CD4-positive, alpha-beta memory T cell (primary cell): ENCODE measurements around the gene CHMP2B. TPM values are rescaled to one million over a fixed set of nuclear protein-coding genes. Genes with fewer than 3 reads are reported as not detected.
A peak's percentile ranks its signal among the peaks of the same experiment; 100 is the strongest.

ENCODE experiments used
- CTCF ChIA-PET: fragments of 350-600 bp; sonication (Branson Sonifier 250); formaldehyde crosslinking; loops from one replicate; lab custom pipeline; 2021; ENCODE audit warnings: inconsistent platforms; ENCODE audit not compliant: partially characterized antibody; lab: Charles Lee
- POLR2A ChIA-PET: fragments of 350-600 bp; sonication (Branson Sonifier 250); formaldehyde crosslinking; loops from one replicate; lab custom pipeline; 2021; ENCODE audit not compliant: partially characterized antibody; lab: Charles Lee
- DNase-seq, 5 donors: peaks; one replicate each; pipeline versions ENCODE4 v3.0.0 to v3.0.0-alpha.2; 2020 to 2022; ENCODE audit warnings: mixed read lengths in 1 of 5
- H3K27ac ChIP-seq: one replicate; pipeline ENCODE4 v1.7.0; 2013; ENCODE audit warnings: low read depth, low read length
- H3K27me3 ChIP-seq: 2 replicates; pipeline ENCODE4 v1.7.0; 2013; ENCODE audit warnings: mild to moderate bottlenecking, low read length, moderate library complexity; ENCODE audit not compliant: insufficient read depth
- H3K36me3 ChIP-seq: 2 replicates; pipeline ENCODE4 v1.7.0; 2013; ENCODE audit warnings: mild to moderate bottlenecking, low read length, moderate library complexity; ENCODE audit not compliant: insufficient read depth
- H3K4me1 ChIP-seq: 2 replicates; pipeline ENCODE4 v1.7.0; 2013; ENCODE audit warnings: mild to moderate bottlenecking, low read length, moderate library complexity; ENCODE audit not compliant: insufficient read depth
- H3K4me3 ChIP-seq, 2 donors: one replicate each; pipeline ENCODE4 v1.7.0; 2013; ENCODE audit warnings: low read length in 2 of 2, mild to moderate bottlenecking in 1 of 2
- H3K9me3 ChIP-seq, 2 donors: one replicate each; pipeline ENCODE4 v1.7.0; 2013; ENCODE audit warnings: low read length in 2 of 2, control low read depth in 1 of 2; ENCODE audit not compliant: control insufficient read depth in 1 of 2
- H3K27ac Mint-ChIP-seq, 7 donors: one replicate each; pipeline ENCODE4 v1.8.0; 2020 to 2021; ENCODE audit warnings: mixed read lengths in 7 of 7, mild to moderate bottlenecking in 6 of 7, inconsistent platforms in 3 of 7, moderate library complexity in 3 of 7
- H3K27me3 Mint-ChIP-seq, 2 donors: one replicate each; pipeline ENCODE4 v1.8.0; 2020 to 2021; ENCODE audit warnings: mixed read lengths in 2 of 2
- H3K36me3 Mint-ChIP-seq, 2 donors: one replicate each; pipeline ENCODE4 v1.8.0; 2020 to 2021; ENCODE audit warnings: mixed read lengths in 2 of 2, inconsistent platforms in 1 of 2, mild to moderate bottlenecking in 1 of 2
- H3K4me1 Mint-ChIP-seq, 4 donors: one replicate each; pipeline ENCODE4 v1.8.0; 2020 to 2021; ENCODE audit warnings: mixed read lengths in 4 of 4, mild to moderate bottlenecking in 1 of 4
- H3K4me3 Mint-ChIP-seq, 8 donors: one replicate each; pipeline ENCODE4 v1.8.0; 2020 to 2021; ENCODE audit warnings: mixed read lengths in 8 of 8, mild to moderate bottlenecking in 7 of 8, moderate library complexity in 6 of 8, inconsistent platforms in 3 of 8
- H3K9me3 Mint-ChIP-seq, 8 donors: one replicate each; pipeline ENCODE4 v1.8.0; 2020 to 2021; ENCODE audit warnings: mixed read lengths in 8 of 8, mild to moderate bottlenecking in 5 of 8, inconsistent platforms in 3 of 8, moderate library complexity in 1 of 8
- intact Hi-C: fragments of 100-400 bp; cut with micrococcal nuclease; formaldehyde crosslinking; loops from one replicate; pipeline ENCODE4 v1.15.1; 2023
- polyA plus RNA-seq, 2 donors: library from polyadenylated mRNA; unstranded; fragments of 300-500 nt; fragmentation: Illumina TruSeq; gene quantifications; one replicate each; pipeline ENCODE4 v1.2.3, GENCODE V29; 2021
- total RNA-seq, 2 experiments: library from RNA; stranded (reverse); gene quantifications; one replicate each; pipeline ENCODE4 v1.2.3, GENCODE V29; 2021

The CHMP2B gene
- total and polyA plus RNA-seq, 4 experiments from 2014 or later = 25.9 to 51.1 (median 39.0) TPM

- Mint-ChIP-seq H3K4me3 (no peak overlapping the region), H3K9me3 (no peaks in the 10 kb centered on the region), H3K4me1 (peaks cover 8 to 24% (median 11%) of the 10 kb centered on the region in 4 donors), H3K27ac (no peak overlapping the region), H3K36me3 (no peaks in the 10 kb centered on the region), H3K27me3 (peaks cover 1 to 2% of the 10 kb centered on the region in 2 donors)
- no peak overlapping the region for H3K4me3 ChIP-seq
- no peaks in the 10 kb centered on the region for H3K27me3 ChIP-seq
- H3K4me1 ChIP-seq = peaks cover 8% of the 10 kb centered on the region
- ChIA-PET POLR2A (no interaction called here), CTCF (interaction anchor here (3.9 kb wide), 1 partner anchor 9 kb away, joined by 27 read pairs; no protein-coding TSS in a partner anchor)
- no peaks in the 10 kb centered on the region for H3K36me3 ChIP-seq
- no peak overlapping the region for H3K27ac ChIP-seq
- no peaks in the 10 kb centered on the region for H3K9me3 ChIP-seq
- intact Hi-C loops = no loop called here
- DNase-seq = no peak
These were observed 42.6 kb downstream of the CHMP2B start for GRCh38 chr3:87269723-87270122.

GRCh38 chr3:87270908-87271700, 44.0 kb downstream of the CHMP2B start:
- no peaks in the 10 kb centered on the region for H3K36me3 Mint-ChIP-seq
- peak overlapping the region in 3 of 8 donors; percentile 8 to 16 (median 10) for H3K4me3 Mint-ChIP-seq
- H3K27ac ChIP-seq = no peak overlapping the region
- peaks cover 8 to 24% (median 11%) of the 10 kb centered on the region in 4 donors for H3K4me1 Mint-ChIP-seq
- no peaks in the 10 kb centered on the region for H3K9me3 ChIP-seq
- no peaks in the 10 kb centered on the region for H3K36me3 ChIP-seq
- peaks cover 8% of the 10 kb centered on the region for H3K4me1 ChIP-seq
- peak overlapping the region in 1 of 7 donors; percentile 30 for H3K27ac Mint-ChIP-seq
- H3K27me3 ChIP-seq = no peaks in the 10 kb centered on the region
- intact Hi-C loops = no loop called here
- no peaks in the 10 kb centered on the region for H3K9me3 Mint-ChIP-seq
- POLR2A ChIA-PET = no interaction called here
- CTCF ChIA-PET = interaction anchor here (3.9 kb wide), 1 partner anchor 11 kb away, joined by 27 read pairs; no protein-coding TSS in a partner anchor
- H3K27me3 Mint-ChIP-seq = peaks cover 1 to 2% of the 10 kb centered on the region in 2 donors
- DNase-seq = peak in 1 of 5 donors; percentile 5
- no peak overlapping the region for H3K4me3 ChIP-seq

GRCh38 chr3:87272718-87273341, 45.7 kb downstream of the CHMP2B start:
- Mint-ChIP-seq H3K27ac (no peak overlapping the region), H3K27me3 (peaks cover 1 to 2% of the 10 kb centered on the region in 2 donors), H3K4me1 (peaks cover 8 to 24% (median 11%) of the 10 kb centered on the region in 4 donors), H3K9me3 (no peaks in the 10 kb centered on the region), H3K36me3 (no peaks in the 10 kb centered on the region), H3K4me3 (no peak overlapping the region)
- CTCF ChIA-PET = interaction anchor here (3.9 kb wide), 1 partner anchor 12 kb away, joined by 27 read pairs; no protein-coding TSS in a partner anchor
- Histone ChIP-seq H3K27ac (no peak overlapping the region), H3K4me1 (peaks cover 8% of the 10 kb centered on the region), H3K36me3 (no peaks in the 10 kb centered on the region), H3K27me3 (no peaks in the 10 kb centered on the region), H3K4me3 (no peak overlapping the region), H3K9me3 (no peaks in the 10 kb centered on the region)
- intact Hi-C loops = no loop called here
- POLR2A ChIA-PET = no interaction called here
- no peak for DNase-seq

- peaks cover 0 to 2% (median under 1%) of the 10 kb centered on the region in 4 donors for H3K4me1 Mint-ChIP-seq
These were observed 49.4 kb downstream of the CHMP2B start, which contains the start of gene POU1F1 for GRCh38 chr3:87276484-87276883. TSS of gene POU1F1 (minus strand) at chr3:87276584. CDS start at chr3:87276462, 122 bp downstream.

GRCh38 chr3:87287011-87287410, 59.9 kb downstream of the CHMP2B start:
- Mint-ChIP-seq H3K27me3 (peaks cover 2 to 4% of the 10 kb centered on the region in 2 donors), H3K27ac (no peak overlapping the region), H3K36me3 (no peaks in the 10 kb centered on the region), H3K4me1 (no peaks in the 10 kb centered on the region), H3K4me3 (no peak overlapping the region), H3K9me3 (no peaks in the 10 kb centered on the region)
- Histone ChIP-seq H3K27ac (no peak overlapping the region), H3K9me3 (no peaks in the 10 kb centered on the region), H3K4me1 (no peaks in the 10 kb centered on the region), H3K36me3 (no peaks in the 10 kb centered on the region), H3K27me3 (no peaks in the 10 kb centered on the region), H3K4me3 (no peak overlapping the region)
- no peak for DNase-seq
- ChIA-PET CTCF (interaction anchor here (0.6 to 1.4 kb wide), 2 partner anchors 11 to 27 kb away, joined by 3 to 5 read pairs; no protein-coding TSS in a partner anchor), POLR2A (no interaction called here)
- intact Hi-C loops = no loop called here

More at GRCh38 chr3:87276484-87276883, 49.4 kb downstream of the CHMP2B start, which contains the start of gene POU1F1:
- Histone ChIP-seq H3K9me3 (no peaks in the 10 kb centered on the region), H3K36me3 (no peaks in the 10 kb centered on the region), H3K4me3 (no peak within 1 kb of the TSS), H3K4me1 (peaks cover 3% of the 10 kb centered on the region), H3K27ac (no peak within 1 kb of the TSS), H3K27me3 (no peaks in the 10 kb centered on the region)
- ChIA-PET POLR2A (no interaction called here), CTCF (interaction anchor here (0.8 kb wide), 1 partner anchor 16 kb away, joined by 4 read pairs; no protein-coding TSS in a partner anchor)
- Mint-ChIP-seq H3K36me3 (no peaks in the 10 kb centered on the region), H3K4me3 (no peak within 1 kb of the TSS), H3K27ac (no peak within 1 kb of the TSS), H3K9me3 (no peaks in the 10 kb centered on the region), H3K27me3 (peaks cover 0 to 4% of the 10 kb centered on the region in 2 donors)
- intact Hi-C loops = no loop called here
- no peak for DNase-seq

- no peaks in the 10 kb centered on the region for H3K36me3 Mint-ChIP-seq
- intact Hi-C loops = no loop called here
- H3K4me3 ChIP-seq = no peak overlapping the region
- CTCF ChIA-PET = interaction anchor here (1.9 kb wide), 1 partner anchor 10 kb away, joined by 8 read pairs; no protein-coding TSS in a partner anchor
- H3K27me3 ChIP-seq = no peaks in the 10 kb centered on the region
- no peaks in the 10 kb centered on the region for H3K4me1 ChIP-seq
- H3K9me3 Mint-ChIP-seq = no peaks in the 10 kb centered on the region
- H3K4me1 Mint-ChIP-seq = no peaks in the 10 kb centered on the region
- H3K27ac ChIP-seq = no peak overlapping the region
- no peak for DNase-seq
- POLR2A ChIA-PET = no interaction called here
- no peak overlapping the region for H3K4me3 Mint-ChIP-seq
- peaks cover 2 to 4% of the 10 kb centered on the region in 2 donors for H3K27me3 Mint-ChIP-seq
- no peaks in the 10 kb centered on the region for H3K9me3 ChIP-seq
- no peaks in the 10 kb centered on the region for H3K36me3 ChIP-seq
- H3K27ac Mint-ChIP-seq = no peak overlapping the region
These were observed 61.3 kb downstream of the CHMP2B start for GRCh38 chr3:87288446-87288845.
